ENCODE measurements around the gene DNER.
A peak's percentile ranks its signal among the peaks of the same experiment; 100 is the strongest.

Gene DNER

GRCh38 chr2:229443546-229444268 lies 270.6 kb downstream of the DNER start:
- DNase-seq (ENCODE audit: low read depth in 2 of 2), result no peak

- DNase-seq (ENCODE audit: low read depth in 2 of 2), result no peak
These were observed 271.2 kb downstream of the DNER start for GRCh38 chr2:229443141-229443540.

DNA sequence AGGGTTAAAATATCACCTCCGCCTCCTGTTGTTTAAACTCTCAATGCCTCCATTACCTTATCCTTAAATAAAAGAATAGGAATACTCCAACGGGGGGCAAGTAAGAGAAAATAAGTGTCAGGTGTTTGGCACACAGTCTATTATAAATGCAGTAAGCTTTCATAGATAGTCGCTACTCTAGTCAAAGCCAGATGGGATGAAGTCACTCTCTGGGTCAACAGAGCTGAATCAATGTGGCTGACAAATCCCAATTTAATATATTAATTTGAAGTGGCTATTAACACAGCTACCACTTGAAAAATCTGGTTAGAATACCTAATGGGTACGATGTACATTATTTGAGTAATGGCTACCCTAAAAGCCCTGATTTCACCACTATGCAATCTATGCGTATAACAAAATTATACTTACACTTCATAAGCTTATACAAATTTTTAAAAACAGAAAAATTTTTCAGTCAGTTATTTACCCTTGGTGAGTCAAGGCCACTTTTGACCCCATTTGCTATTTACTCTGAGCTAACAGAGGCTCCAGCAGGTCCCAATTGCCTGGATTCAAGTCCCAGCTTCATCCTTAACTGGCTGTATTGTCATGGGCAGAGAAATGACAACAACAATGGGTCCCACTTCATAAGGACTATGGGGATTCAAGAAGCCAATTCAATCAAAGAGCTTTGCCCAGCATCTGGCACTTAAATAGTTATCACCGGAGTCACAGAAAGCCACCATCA lies 275.8 kb downstream of the DNER start:
- no peak for DNase-seq (ENCODE audit: low read depth in 2 of 2)

DNA sequence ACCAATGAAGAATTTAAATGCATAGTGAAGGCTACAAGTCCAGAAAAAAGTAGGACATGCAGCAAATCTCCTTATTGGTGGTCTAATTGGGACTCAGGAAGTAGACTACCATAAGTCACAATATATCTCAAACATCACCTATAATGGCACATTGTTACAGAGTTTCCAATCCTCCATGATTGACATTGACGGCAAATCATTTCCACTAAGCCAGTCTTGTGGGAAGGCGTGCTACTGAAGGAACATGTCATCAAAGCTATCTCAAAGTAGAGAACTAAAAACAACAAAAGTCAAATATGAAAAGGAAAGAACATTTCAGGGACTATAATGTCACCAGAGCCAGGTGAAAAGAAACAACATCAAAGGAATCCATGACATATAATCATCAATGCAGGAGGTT lies 276.9 kb downstream of the DNER start:
- DNase-seq (ENCODE audit: low read depth in 2 of 2), result no peak

- no peak for DNase-seq (ENCODE audit: low read depth in 2 of 2)
These were observed 280.2 kb downstream of the DNER start for GRCh38 chr2:229434187-229434586.

GRCh38 chr2:229433351-229433750 lies 281.0 kb downstream of the DNER start:
- DNase-seq (ENCODE audit: low read depth in 2 of 2), result no peak

GRCh38 chr2:229431327-229431954 lies 282.9 kb downstream of the DNER start:
- peak in 1 of 2 experiments; percentile 26 for DNase-seq (ENCODE audit: low read depth in 2 of 2)

- DNase-seq (ENCODE audit: low read depth in 2 of 2), result no peak
These were observed 284.8 kb downstream of the DNER start for GRCh38 chr2:229429589-229429988.

DNA sequence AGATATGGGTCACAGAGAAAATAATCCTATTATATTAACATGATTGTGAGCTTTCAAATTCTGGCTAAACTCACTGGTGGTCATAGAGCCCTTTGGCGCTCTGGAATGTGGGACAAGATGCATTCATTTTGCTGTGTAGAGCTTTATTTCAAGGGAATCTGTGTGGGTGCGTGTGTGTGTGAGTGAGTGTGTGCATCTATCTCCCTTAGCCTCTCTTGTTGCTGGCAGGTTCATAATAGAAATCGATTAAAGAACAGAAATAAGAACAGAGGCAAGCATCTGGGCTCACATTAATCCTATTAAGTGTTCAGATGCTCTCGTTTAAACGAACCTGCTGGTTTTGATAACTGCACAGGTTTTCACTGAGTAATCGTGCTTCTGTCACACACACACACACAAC lies 287.9 kb downstream of the DNER start:
- DNase-seq (ENCODE audit: low read depth in 2 of 2), result no peak

DNA sequence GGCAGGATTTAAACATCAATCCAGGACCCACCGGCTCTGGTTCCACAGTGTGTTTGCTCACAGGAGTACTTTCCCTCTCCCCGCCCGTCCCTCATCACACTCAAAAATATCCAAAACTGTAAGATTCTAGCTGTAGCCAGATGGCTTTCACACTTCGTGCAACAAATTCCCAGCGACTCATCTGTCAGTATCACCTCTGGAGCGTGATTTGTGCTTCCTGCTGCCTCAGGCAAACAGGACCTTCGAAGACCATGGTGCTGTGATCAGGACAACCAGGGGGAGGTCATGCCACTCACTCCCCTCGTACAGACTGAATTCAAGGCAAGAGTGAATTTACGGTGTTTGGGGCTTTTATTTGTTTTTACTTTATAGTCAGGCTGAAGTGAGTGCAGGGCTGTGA lies 288.8 kb downstream of the DNER start:
- DNase-seq (ENCODE audit: low read depth in 2 of 2), result no peak

DNA sequence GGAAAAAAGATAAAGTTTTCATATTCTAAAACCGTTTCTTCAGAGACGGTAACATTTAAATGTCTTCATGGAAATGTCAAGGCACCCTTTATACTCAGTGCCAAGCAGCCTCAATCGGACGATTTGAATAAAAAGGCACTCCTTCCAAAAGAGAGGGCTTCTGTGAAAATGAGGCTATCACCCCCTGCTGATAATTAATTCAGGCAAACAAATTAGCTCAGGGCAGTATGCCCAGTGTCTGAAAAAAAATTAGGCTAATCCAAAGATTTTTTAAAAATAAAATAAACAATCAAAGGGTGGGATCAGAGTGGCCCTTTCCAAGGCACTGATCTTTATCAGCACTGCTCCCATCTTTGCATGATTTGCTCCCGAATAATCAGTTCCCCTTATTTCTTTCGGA lies 292.3 kb downstream of the DNER start:
- no peak for DNase-seq (ENCODE audit: low read depth in 2 of 2)

DNA sequence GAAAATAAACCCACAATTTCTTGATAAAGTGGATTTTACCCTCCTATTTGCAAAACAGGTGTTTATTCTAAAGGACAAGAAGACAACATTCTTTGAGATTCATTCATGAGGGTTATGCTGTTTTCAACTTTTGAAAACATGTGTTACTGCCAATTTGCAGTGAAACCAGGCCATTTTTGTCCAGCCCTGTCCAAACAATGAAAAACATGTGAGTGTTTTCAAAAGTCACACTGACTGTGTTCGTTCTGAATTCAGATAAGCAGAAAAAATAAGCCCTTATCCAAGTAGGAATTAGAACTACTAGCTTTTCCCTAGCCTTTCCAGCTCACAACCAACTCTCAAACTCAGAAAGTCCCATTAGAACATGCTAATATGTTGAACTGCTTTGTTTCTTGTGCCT lies 295.2 kb downstream of the DNER start:
- DNase-seq (ENCODE audit: low read depth in 2 of 2), result no peak

DNA sequence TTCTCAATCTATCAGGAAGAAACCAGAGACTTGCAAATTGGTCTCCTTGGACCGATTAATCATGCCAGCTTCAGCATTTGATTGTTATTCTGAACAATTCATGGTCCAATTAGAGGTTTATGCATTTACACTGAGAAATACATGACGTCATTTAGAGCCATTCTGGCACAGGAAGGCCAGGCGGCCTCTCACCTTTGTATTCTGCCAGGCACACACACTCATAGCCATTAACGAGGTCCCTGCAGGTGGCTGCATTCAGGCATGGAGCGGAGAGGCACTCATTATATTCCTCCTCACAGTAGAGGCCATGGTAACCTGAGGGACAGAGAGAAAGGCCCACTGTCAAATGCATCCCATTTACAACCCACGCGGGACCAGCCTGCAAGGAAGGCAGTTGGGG lies 296.4 kb downstream of the DNER start:
- no peak for DNase-seq (ENCODE audit: low read depth in 2 of 2)

GRCh38 chr2:229417176-229417575 lies 297.2 kb downstream of the DNER start:
- no peak for DNase-seq (ENCODE audit: low read depth in 2 of 2)

DNA sequence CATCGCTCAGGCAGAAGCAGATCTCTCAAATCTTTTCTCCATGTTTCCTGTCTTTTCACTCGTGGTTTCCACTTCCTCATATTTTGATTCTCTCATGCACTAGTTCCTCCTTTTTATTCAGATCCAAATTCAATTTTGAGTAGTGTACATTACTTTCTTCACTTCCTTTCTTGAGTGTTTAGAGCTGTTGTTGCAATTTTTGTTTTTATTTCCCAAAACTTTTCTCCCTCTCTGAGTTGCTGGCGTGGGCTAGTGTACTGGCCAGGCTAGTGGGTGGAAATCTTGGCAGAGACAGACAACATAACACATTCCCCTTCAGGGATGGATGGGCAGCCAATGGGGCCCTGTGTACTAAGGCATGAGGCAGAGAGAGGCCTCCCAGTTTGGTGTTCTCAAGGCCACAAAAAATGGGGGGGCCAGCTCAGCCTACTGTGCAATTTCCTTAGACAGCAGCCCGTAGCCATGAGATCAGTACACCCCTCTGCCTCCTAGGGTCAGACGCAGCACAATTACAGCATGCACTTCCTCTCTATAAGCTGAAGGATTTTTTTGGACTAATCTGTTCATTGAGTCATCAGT lies 298.1 kb downstream of the DNER start:
- no peak for DNase-seq (ENCODE audit: low read depth in 2 of 2)

DNA sequence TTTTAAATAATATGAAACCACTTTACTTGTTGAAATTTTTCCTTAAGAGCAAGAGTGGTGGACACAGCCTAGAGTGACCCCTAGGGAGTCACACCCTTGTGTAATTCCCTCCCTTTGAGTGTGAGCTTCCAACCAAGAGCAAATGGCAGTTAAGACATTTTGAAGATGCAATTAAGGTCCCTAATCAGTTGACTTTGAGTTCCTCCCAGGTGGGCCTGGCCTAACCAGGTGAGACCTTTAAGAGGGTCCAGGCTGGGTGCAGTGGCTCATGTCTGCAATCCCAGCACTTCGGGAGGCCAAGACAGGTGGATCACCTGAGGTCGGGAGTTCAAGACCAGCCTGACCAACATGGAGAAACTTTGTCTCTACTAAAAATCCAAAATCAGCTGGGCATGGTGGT lies 299.7 kb downstream of the DNER start:
- no peak for DNase-seq (ENCODE audit: low read depth in 2 of 2)

GRCh38 chr2:229412686-229413085 lies 301.7 kb downstream of the DNER start:
- no peak for DNase-seq (ENCODE audit: low read depth in 2 of 2)

GRCh38 chr2:229410946-229411345 lies 303.4 kb downstream of the DNER start:
- no peak for DNase-seq (ENCODE audit: low read depth in 2 of 2)

DNA sequence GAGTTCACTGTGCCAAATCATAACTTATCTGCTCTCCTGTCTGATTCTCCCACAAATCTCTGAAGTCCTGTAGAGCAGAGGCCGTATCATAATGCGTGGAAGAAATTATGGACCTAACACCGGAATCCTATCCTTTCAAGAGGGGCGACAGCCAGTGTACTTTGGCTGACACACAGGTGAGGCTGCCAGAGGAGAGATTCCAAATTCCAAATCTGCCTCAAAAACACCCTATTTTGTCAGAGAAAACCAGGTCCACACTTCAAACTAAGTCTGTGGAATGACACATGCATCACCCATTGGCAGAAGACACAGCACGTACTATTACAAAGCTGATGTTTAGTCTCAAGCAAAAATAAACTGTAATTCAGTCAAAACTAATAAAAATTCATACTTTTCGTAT lies 304.1 kb downstream of the DNER start:
- DNase-seq (ENCODE audit: low read depth in 2 of 2), result no peak

- DNase-seq (ENCODE audit: low read depth in 2 of 2), result no peak
These were observed 304.6 kb downstream of the DNER start for GRCh38 chr2:229409751-229410181.

DNA sequence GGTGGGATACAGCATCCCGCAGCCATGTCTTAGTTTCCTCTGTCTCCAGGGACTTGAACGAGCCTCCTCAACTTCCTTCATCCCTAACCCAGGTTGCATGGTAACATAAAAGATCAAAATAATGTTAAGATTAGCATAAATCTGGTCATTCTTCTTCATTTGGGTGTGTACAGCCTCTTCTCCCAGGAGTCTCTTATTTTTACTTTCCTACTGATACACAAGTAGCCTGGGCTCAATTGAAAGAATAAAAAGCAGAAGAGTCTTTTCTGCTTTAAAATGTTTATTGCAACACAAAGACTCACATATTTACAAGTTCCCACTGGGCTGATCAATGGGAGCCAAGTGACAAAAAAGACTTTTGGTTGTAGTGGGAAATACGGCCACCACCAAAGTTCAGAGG lies 305.4 kb downstream of the DNER start:
- no peak for DNase-seq (ENCODE audit: low read depth in 2 of 2)

GRCh38 chr2:229408356-229408755 lies 306.0 kb downstream of the DNER start:
- peak; percentile 74 to 75 for DNase-seq (ENCODE audit: low read depth in 2 of 2)

DNA sequence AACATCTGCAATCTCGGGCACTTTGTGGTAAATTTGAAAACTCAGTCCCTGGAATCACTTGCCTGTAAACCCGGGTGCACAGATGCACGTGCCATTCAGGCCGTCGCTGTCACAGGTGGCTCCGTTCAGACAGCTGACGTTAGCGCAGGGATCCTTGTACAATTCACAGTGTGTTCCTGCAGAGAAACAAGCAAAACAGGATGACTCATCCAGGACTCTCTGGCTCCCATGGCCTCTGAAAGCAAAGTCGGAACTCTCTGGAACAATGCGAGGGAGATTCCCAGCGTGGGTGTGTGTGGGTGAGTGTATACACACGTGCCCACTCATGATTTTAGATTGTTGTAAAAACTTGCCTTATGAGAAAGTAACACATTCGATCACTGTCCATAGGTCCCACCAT lies 307.2 kb downstream of the DNER start:
- no peak for DNase-seq (ENCODE audit: low read depth in 2 of 2)
